Tibial nerve (tissue), 3 donors: ENCODE results near the gene CHRNE.

Experiments used
- POLR2A ChIP-seq, 2 donors: fragments of 450-650 bp; IDR thresholded peaks; one replicate each; pipeline ENCODE4 v1.6.1; 2017; ENCODE audit warnings: antibody characterized with exemption in 2 of 2, mild to moderate bottlenecking in 2 of 2, moderate library complexity in 2 of 2
- TF ChIP-seq, protein P1 (sequence below), 5 experiments: fragments of 200-600 bp in 3 of 5; fragments of 450-650 bp in 2 of 5; sonication (generic) in 3 of 5; IDR thresholded peaks; one replicate each; pipeline ENCODE4 v1.5.1; 2016 to 2019; ENCODE audit warnings: antibody characterized with exemption in 5 of 5, mild to moderate bottlenecking in 3 of 5, moderate library complexity in 2 of 5

DNA sequence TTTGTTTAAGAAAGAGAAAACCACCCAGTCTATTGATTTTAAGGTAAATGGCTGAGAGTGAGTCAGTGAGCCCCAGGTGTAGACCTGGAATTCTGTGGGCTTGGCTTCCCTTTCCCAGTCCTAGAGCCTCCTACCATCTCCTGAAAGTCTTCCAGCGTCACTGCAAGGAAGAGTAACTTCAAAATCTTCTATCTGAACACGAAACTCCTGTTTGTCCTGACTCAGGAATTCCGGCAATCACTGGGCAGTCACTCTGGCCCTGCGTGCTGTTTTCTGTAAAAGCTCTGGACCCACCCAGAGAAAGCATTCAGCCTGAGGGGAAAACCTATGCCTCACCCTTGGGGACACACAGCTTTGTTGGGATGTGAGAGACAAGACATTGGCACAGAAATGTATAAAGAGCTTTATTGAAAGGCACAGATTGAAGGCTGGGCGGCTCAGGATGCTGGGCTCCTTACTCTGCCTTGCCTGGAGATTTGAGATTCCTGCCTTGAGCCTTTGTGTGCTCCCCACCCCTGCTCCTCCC, 53.8 kb downstream of the CHRNE start:
- TF ChIP-seq, protein P1, sequence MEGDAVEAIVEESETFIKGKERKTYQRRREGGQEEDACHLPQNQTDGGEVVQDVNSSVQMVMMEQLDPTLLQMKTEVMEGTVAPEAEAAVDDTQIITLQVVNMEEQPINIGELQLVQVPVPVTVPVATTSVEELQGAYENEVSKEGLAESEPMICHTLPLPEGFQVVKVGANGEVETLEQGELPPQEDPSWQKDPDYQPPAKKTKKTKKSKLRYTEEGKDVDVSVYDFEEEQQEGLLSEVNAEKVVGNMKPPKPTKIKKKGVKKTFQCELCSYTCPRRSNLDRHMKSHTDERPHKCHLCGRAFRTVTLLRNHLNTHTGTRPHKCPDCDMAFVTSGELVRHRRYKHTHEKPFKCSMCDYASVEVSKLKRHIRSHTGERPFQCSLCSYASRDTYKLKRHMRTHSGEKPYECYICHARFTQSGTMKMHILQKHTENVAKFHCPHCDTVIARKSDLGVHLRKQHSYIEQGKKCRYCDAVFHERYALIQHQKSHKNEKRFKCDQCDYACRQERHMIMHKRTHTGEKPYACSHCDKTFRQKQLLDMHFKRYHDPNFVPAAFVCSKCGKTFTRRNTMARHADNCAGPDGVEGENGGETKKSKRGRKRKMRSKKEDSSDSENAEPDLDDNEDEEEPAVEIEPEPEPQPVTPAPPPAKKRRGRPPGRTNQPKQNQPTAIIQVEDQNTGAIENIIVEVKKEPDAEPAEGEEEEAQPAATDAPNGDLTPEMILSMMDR (IDR thresholded peaks at IDR 0.05) = no peak
- TF ChIP-seq POLR2A (IDR thresholded peaks at IDR 0.05) = no peak
